ENCODE results near the gene SEMA6A. TPM values are rescaled to one million over a fixed set of nuclear protein-coding genes. Genes with fewer than 3 reads are reported as not detected.

SEMA6A gene
- total and polyA plus RNA-seq, 5 experiments from 2014 or later = 0.18 to 0.69 (median 0.22) TPM; not detected in 2

DNA sequence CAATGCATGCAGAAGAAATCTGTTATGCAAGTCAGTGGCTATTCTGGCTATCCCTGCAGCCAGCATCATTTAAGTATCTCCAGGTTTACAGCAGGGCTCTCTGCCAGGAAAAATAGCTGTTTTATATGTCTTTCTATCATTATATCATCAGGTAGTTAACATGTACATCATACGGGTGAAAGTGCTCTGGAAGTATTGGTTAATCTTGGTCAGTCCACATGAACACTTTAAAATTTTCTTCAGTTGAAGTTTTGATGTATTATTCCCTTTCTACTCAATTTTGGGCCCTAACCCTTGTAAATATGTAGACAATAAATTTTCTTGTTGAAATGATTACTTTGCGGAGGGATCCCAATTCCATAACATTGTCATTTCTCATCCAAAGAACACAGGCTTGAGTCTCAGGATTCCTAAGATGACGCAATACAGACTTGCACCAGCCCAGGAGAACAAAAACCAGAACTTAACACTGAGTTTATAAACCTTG, 67.5 kb downstream of the SEMA6A start:
- Mint-ChIP-seq H3K4me1 (no peaks in the 10 kb centered on the region), H3K27me3 (no peaks in the 10 kb centered on the region), H3K9me3 (no peaks in the 10 kb centered on the region), H3K27ac (no peak overlapping the region), H3K36me3 (peaks cover 0 to 6% (median 0%) of the 10 kb centered on the region in 3 donors), H3K4me3 (no peak overlapping the region)
- no peak for DNase-seq
- POLR2A ChIA-PET = no interaction called here
- no peak for ATAC-seq

DNA sequence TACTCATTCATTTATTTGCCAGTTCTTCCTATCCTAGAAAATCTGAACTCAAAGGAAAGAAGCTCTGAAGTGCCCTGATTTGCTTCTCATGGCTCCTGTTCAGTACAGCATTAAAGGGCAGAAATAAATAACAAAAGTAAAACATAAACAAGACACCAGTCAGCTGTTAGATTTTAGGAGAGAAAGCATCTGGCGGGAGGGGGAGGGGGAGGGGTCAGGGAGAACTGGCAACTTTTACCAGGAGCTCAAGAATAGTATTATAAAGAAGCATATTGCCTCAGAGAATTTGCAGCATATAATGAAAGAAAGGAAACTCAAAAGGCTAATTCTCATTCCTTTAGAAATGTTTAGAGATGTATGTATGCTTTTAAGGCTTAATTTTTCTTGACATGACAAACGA, 68.1 kb downstream of the SEMA6A start:
- no peak overlapping the region for H3K4me3 Mint-ChIP-seq
- DNase-seq (no peak), ATAC-seq (no peak)
- H3K36me3 Mint-ChIP-seq = peaks cover 0 to 4% (median 0%) of the 10 kb centered on the region in 3 donors
- no peaks in the 10 kb centered on the region for H3K27me3 Mint-ChIP-seq
- H3K9me3 Mint-ChIP-seq = no peaks in the 10 kb centered on the region
- no peaks in the 10 kb centered on the region for H3K4me1 Mint-ChIP-seq
- POLR2A ChIA-PET = no interaction called here
- no peak overlapping the region for H3K27ac Mint-ChIP-seq

DNA sequence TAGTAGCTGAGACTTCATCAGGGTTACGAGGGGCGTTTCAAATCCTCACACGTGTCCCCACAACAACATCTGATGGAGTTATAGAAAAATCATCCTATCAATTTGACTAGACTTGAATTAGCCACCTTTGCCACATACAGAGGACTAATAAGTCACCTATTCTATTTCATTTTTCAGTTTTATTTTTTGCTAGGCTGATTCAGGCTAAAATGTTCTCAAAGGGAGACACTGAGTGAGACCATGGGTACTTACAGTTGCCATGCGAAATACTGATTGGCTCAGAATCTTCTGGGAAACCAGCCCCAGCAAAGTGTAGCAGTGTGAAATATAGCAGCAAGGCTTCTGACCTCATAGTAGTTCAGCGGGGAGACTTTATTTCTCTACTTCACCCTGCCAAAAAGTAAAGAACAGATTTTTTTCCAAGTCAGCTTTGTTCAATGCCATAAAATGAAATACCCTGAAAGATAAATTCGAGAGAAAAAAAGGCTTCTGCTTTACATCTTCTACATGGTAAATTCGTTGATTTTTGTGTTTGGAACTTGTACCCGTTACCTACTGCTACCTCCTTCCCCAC, 69.9 kb downstream of the SEMA6A start:
- no peak for ATAC-seq
- no peak overlapping the region for H3K4me3 Mint-ChIP-seq
- H3K4me1 Mint-ChIP-seq = no peaks in the 10 kb centered on the region
- H3K27me3 Mint-ChIP-seq = no peaks in the 10 kb centered on the region
- no peaks in the 10 kb centered on the region for H3K9me3 Mint-ChIP-seq
- DNase-seq = no peak
- no peak overlapping the region for H3K27ac Mint-ChIP-seq
- POLR2A ChIA-PET = no interaction called here
- H3K36me3 Mint-ChIP-seq = peaks cover 0 to 4% (median 0%) of the 10 kb centered on the region in 3 donors

DNA sequence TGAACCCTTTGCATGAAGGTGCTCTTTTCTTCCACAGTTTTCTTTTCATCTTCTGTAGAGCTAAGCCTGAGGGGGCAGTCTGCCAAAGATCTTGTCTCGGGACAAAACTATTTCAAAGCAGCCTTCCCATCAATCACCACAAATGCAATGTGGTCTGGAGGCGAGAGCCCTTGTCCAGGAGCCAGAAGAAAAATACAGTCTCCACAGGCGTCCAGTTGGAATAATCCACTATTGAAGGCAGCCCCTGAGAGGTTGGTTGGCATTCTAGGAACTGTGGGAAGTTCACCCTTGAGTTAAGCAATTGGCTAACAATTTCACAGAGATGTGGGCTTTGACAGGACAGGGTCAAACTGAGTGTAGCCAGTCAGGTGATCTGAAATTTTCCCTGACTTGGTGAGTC, 72.0 kb downstream of the SEMA6A start:
- Mint-ChIP-seq H3K27me3 (no peaks in the 10 kb centered on the region), H3K4me3 (no peak overlapping the region), H3K9me3 (no peaks in the 10 kb centered on the region), H3K36me3 (peaks cover 0 to 4% (median 0%) of the 10 kb centered on the region in 3 donors), H3K27ac (no peak overlapping the region), H3K4me1 (no peaks in the 10 kb centered on the region)
- POLR2A ChIA-PET = no interaction called here
- ATAC-seq = no peak
- no peak for DNase-seq

DNA sequence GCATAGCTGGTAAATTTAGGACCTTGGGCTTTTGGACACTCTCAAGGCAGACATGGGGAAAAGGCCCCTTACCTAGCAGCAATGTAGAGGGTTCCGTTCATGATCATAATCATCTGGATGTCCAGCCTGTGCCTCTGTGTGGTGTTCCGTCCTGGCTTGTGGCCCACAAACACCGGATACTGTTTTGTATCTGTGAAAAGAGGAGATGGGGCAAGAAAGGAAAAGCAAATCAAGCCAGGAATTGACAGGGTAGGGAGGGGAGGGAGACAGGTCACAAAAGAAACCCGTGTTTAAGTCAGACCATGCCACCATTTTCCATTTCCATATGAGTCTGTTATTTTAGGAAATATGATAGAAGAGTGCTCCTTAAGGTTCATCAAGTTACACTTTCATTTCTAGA, 72.5 kb downstream of the SEMA6A start:
- Mint-ChIP-seq H3K36me3 (peaks cover 0 to 4% (median 0%) of the 10 kb centered on the region in 3 donors), H3K27me3 (no peaks in the 10 kb centered on the region), H3K4me3 (no peak overlapping the region), H3K4me1 (no peaks in the 10 kb centered on the region), H3K9me3 (no peaks in the 10 kb centered on the region), H3K27ac (peak overlapping the region in 1 of 10 donors; percentile 7)
- POLR2A ChIA-PET = no interaction called here
- ATAC-seq (no peak), DNase-seq (no peak)

DNA sequence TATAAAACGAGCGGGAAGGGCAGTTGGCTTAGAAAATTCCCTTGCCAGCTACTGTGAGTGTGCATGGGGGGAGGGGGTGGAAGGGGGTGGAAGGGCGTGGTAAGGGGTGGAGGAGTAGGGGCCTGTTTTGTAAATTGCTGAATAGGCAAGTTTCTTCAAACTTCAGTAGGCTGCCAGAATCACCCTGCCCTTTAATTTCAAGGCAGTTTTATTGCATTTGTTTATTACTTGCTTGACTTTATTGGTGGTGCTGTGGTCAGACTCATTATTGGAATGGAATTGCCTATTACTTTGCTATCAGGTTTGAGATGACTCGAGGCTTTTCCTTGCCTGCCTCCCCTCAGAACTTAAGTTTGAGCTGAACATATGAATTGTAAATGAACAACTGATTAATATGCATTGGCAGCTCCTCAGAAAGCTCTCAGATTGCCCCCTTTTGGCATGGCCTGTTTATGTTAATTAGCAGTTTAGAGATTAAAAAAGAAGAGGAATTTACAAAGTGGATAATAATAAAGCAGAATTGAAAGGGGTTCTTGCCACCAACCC, 76.0 kb downstream of the SEMA6A start:
- no peaks in the 10 kb centered on the region for H3K9me3 Mint-ChIP-seq
- H3K27me3 Mint-ChIP-seq = no peaks in the 10 kb centered on the region
- POLR2A ChIA-PET = no interaction called here
- no peak for DNase-seq
- H3K36me3 Mint-ChIP-seq = peaks cover 0 to 7% (median 2%) of the 10 kb centered on the region in 3 donors
- no peak overlapping the region for H3K27ac Mint-ChIP-seq
- ATAC-seq = no peak
- peaks cover 0 to 4% (median 2%) of the 10 kb centered on the region in 4 donors for H3K4me1 Mint-ChIP-seq
- no peak overlapping the region for H3K4me3 Mint-ChIP-seq

DNA sequence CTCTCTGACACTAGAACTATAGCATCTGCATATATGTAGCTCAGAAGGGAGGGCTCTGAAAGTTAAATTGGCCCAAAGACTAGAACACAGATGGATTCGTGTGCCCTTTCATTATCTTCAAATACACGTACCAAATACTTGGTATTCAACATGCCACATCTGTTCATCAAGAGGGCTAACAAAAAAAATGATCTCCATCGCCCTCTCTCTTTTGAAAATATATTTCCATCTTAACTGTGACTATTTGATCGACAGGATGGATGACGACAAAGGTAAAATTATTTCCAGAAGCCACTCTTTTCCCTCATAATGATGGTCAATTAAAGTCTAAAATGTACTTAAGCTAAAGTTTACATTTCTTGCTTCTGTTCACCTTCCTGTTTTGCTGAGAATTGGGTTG, 77.0 kb downstream of the SEMA6A start:
- Mint-ChIP-seq H3K27ac (no peak overlapping the region), H3K4me3 (no peak overlapping the region), H3K4me1 (peaks cover 0 to 8% (median 3%) of the 10 kb centered on the region in 4 donors), H3K9me3 (no peaks in the 10 kb centered on the region), H3K36me3 (peaks cover 0 to 6% (median 2%) of the 10 kb centered on the region in 3 donors), H3K27me3 (no peaks in the 10 kb centered on the region)
- ATAC-seq (no peak), DNase-seq (no peak)
- POLR2A ChIA-PET = no interaction called here

DNA sequence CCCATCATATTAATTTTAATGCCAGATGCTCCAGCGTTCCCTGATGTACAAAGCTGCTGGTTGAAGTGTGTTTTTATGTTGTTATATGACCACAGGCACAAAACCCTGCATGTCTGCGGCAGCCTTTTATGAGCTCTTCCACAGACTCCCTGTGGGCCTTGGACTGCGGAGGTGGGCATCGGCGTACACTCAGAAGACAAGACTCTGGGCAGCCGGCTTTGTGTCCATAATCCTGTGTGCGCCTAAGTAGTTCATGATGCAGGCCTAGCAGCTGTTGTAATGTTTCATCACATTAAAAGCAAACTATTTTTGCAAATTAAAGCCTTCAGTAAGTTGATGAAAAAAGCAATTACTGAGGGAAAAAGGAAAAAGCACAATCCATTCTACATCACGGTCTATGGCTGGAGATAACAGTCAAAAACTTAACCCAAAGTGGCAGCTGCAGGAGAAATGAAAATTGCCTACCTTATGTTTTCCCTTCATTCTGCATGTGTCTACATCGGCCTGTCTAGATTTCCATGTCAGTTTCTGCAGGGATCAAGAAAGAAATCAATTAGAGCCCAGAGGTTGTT, 78.8 kb downstream of the SEMA6A start:
- no peak for ATAC-seq
- Mint-ChIP-seq H3K27me3 (no peaks in the 10 kb centered on the region), H3K27ac (no peak overlapping the region), H3K4me3 (no peak overlapping the region), H3K9me3 (no peaks in the 10 kb centered on the region), H3K4me1 (peaks cover 13 to 25% (median 16%) of the 10 kb centered on the region in 4 donors), H3K36me3 (peaks cover 0 to 3% (median 2%) of the 10 kb centered on the region in 3 donors)
- POLR2A ChIA-PET = no interaction called here
- no peak for DNase-seq

DNA sequence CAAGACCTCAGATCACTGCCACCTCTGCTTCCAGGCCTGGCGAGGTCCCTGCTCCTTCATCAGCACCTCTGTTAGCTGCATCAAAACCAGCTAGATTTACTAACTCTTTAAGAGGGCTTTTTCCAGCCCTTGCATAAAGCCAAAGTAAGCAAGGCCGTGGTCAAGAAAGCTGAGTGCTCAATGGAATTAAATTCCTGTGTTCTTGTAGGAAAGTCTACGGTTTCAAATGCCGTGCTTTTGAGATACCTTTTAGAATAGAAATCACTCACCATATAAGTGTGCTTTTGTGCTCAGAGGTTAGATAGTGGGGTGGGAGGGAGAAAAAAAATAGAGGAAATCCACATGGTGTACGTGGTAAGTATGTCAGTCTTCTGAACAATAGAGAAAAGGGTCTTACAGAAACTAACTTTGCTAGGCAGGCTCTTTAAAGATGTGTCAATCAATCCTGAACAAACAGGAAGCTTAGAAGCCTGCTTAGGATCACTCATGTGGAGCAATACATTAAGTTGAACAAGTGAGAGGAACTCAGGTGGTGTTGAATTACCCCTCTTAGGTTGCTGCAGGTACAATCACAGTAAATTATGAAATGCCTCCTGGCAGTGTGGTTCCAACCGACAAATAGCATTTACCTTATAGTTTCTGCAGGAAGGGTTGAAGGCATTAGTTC, 79.7 kb downstream of the SEMA6A start:
- H3K4me1 Mint-ChIP-seq = peaks cover 15 to 27% (median 19%) of the 10 kb centered on the region in 4 donors
- peaks cover 0 to 3% (median 2%) of the 10 kb centered on the region in 3 donors for H3K36me3 Mint-ChIP-seq
- H3K4me3 Mint-ChIP-seq = no peak overlapping the region
- no peak for ATAC-seq
- H3K9me3 Mint-ChIP-seq = no peaks in the 10 kb centered on the region
- no peaks in the 10 kb centered on the region for H3K27me3 Mint-ChIP-seq
- POLR2A ChIA-PET = no interaction called here
- no peak overlapping the region for H3K27ac Mint-ChIP-seq
- DNase-seq = no peak

DNA sequence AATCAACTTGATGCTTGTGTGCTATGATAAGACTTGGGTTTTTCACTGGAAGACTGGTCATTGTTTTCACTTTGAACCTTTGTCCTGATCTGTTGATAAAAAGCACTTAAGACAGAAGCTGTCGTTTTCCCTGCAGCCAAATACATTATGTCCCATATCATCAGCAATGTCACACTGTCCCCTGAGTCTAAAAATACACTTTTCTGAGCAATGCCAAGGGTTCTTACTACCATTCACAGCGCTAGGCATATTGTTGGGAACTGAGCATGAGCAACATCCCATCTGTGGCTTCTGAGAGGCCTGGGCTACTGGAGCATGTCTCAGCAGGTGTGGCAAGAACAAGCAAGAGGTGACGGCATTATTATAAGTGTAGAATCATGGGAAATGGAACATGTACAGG, 81.8 kb downstream of the SEMA6A start:
- H3K4me1 Mint-ChIP-seq = peaks cover 15 to 27% (median 19%) of the 10 kb centered on the region in 4 donors
- no peak for ATAC-seq
- DNase-seq = no peak
- H3K4me3 Mint-ChIP-seq = no peak overlapping the region
- H3K36me3 Mint-ChIP-seq = peaks cover 0 to 3% (median 2%) of the 10 kb centered on the region in 3 donors
- peak overlapping the region in 1 of 10 donors; percentile 60 for H3K27ac Mint-ChIP-seq
- POLR2A ChIA-PET = no interaction called here
- H3K9me3 Mint-ChIP-seq = no peaks in the 10 kb centered on the region
- no peaks in the 10 kb centered on the region for H3K27me3 Mint-ChIP-seq

DNA sequence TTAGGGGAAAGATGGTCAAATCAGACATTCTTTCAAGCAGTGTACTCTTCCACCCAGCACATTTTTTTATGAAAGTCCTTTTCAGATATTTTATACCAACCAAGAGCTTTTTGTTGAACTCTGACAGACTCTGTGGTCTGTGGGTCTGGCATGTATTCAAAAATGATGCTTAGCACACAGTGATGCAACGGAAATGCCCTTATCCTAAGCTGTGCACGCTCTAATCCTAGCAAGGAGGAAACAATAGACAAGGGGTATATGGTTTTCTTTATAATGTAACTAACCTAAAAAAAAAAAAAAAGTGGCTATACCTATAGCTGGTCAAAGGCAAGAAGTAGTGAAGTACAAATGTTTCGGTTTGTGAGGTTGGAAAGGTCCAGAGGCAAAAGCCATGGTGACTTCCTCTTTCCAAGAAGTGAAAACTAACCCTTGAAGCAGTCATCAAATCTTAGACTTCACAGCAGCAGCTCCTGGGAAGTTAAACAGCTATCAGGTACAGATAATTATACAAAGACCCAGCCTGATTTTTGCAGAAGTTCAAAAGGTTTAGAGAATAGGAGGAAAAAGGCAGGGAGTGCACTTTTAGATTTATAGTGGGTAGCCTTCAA, 82.5 kb downstream of the SEMA6A start:
- peak; percentile 79 to 93 for ATAC-seq
- Mint-ChIP-seq H3K4me3 (peak overlapping the region in 1 of 10 donors; percentile 1), H3K27me3 (no peaks in the 10 kb centered on the region), H3K27ac (peak overlapping the region in 4 of 10 donors; percentile 12 to 60 (median 27)), H3K36me3 (peaks cover 0 to 3% (median 2%) of the 10 kb centered on the region in 3 donors), H3K9me3 (no peaks in the 10 kb centered on the region), H3K4me1 (peaks cover 15 to 27% (median 19%) of the 10 kb centered on the region in 4 donors)
- peak in 6 of 10 donors; percentile 5 to 63 (median 34) for DNase-seq
- POLR2A ChIA-PET = no interaction called here

DNA sequence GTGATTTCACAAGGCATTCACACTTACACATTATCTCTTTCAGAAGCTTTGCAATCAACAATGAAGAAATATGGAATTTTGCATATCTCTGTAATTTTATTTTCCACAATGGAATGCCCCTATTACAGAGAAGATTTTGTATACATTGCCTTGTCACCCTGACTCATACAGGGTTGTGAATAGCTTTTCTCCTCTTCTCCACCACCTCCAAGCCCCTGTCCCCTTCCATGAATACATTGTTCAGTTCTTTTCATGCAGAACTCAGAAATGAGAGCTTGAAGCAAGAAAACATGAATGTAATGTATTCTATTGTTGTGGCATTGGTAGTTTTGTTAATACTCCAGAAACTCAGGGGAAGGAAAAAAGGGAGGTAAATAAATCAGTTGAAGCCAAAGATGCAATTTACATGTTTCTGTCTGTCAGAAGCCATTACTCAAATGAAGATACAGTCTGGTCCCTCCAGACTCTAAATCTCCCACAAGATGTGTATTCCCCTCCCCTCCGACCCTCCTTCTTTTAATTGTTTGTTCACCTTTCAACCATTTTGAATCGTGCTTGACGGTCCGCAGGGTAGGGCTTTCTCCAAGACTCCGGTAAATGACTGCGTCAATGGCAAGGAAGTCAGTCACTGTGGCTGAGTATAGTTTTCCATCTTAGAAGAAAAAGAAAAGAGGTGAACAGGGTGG, 86.1 kb downstream of the SEMA6A start:
- H3K4me3 Mint-ChIP-seq = no peak overlapping the region
- ATAC-seq = no peak
- POLR2A ChIA-PET = no interaction called here
- DNase-seq = no peak
- H3K27me3 Mint-ChIP-seq = no peaks in the 10 kb centered on the region
- peaks cover 0 to 3% (median 0%) of the 10 kb centered on the region in 9 donors for H3K9me3 Mint-ChIP-seq
- no peak overlapping the region for H3K27ac Mint-ChIP-seq
- no peaks in the 10 kb centered on the region for H3K36me3 Mint-ChIP-seq
- peaks cover 13 to 22% (median 18%) of the 10 kb centered on the region in 4 donors for H3K4me1 Mint-ChIP-seq
